GM18870 (cell line): ENCODE data around the gene GAD2.

ENCODE experiments used
- ATAC-seq: cut with Tn5 transposase; IDR thresholded peaks from one replicate; pipeline ENCODE4 v1.9.1; 2021; ENCODE audit warnings: moderate library complexity; ENCODE audit not compliant: unreplicated experiment

GAD2 gene

DNA sequence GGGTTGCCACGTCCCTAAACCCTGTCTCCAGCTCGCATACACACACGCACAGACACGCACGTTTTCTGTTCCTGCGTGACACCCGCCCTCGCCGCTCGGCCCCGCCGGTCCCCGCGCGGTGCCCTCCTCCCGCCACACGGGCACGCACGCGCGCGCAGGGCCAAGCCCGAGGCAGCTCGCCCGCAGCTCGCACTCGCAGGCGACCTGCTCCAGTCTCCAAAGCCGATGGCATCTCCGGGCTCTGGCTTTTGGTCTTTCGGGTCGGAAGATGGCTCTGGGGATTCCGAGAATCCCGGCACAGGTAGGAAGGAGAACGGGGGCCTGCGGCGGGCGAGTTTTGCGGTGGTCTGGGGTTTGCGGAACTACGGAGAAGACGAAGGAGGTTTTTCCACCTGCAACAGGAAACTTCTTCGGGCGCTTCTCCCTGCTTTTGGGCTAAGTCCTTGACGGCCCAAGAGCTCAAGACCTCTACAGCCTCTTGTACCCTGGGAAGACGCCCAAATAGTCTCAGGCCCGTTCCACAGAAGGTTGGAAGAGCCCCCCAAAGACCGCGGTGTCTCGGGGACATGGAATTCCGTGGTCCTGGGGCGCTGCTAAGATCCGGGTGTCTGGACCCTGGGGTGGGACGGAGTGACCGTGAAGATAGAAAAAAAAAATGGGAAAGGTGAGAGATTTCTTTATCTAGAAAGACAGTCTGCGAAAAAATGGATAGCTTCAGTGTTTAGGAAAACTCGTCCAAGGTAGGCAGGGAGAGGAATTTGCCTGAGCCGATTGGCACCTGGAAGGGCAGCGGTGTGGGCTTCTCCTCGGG, at the start of gene GAD2:
GAD2 (plus strand) TSS at position 190 of the 811 bp plus-strand sequence; CDS start at position 226, 36 bp downstream.
- ATAC-seq, result no peak

DNA sequence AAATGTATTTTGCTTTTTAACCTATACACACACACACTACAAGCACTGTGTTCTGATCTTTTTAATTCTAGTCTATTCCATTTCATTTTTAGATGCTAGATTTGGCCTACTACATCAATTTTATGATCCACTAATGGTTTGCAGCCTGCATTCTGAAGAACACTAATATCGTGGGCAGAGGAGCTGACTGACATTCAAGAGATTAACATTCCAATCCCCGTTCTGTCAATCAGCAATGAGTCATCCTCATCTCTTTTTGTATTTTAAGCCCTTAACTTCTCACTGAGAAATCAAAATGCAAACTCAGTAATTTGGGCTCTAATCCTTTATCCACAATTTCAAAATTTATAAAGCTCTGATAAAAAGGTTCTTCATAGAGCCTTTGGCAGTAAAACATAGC, 47.1 kb upstream of the GAD2 start:
- no peak for ATAC-seq

DNA sequence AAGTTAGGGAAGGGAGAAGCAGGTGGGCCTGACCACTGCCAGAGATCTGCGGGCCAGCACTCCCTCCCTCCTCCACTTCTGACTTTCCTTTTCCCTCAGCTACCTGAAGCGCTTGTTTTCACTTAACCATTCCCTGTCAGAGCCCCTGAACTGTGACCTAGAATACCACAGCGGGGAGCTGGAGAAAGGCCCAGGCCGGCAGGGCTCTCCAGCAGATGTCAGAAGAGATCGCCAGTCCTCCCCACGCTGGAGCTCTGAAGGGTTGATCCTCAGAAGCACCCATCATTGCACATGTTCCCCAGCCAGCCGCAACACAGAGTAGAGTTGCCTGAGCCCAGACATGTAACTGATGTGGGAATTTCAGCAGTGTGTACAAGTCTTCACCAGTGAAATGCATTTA, 44.4 kb upstream of the GAD2 start:
- no peak for ATAC-seq

DNA sequence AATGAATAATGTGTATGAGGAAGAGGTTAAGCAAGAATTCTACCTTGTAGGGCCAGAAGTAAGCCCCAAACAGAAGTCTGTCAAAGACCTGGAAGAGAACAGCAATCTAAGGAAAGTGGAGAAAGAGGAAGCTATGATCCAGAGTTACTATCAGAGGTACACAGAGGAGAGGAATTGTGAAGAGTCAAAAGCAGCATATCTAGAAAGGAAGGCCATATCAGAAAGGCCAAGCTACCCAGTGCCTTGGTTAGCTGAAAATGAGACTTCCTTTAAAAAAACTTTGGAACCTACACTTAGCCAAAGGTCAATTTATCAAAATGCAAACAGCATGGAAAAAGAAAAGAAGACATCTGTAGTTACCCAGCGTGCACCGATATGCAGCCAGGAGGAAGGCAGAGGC, 42.7 kb upstream of the GAD2 start:
- no peak for ATAC-seq

DNA sequence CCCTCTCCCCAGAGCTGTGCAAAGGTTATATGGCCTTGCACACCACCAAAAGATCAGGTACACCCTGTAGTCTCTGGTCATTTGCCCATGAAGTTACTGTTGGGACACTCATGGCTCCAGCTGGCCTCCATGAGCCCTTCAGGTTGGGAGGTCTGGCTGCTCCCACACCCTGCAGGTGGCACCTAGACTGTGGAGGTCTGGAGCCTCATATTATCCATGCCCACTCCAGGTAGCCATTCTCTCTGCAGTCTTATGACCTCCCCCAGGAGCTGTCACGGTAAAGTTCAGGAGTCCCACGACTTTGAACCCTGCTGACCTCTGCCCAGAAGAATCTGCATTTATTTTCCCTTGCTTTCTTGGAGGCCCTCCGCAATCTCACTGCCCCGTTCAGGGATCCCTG, 39.2 kb upstream of the GAD2 start:
- ATAC-seq, result no peak

DNA sequence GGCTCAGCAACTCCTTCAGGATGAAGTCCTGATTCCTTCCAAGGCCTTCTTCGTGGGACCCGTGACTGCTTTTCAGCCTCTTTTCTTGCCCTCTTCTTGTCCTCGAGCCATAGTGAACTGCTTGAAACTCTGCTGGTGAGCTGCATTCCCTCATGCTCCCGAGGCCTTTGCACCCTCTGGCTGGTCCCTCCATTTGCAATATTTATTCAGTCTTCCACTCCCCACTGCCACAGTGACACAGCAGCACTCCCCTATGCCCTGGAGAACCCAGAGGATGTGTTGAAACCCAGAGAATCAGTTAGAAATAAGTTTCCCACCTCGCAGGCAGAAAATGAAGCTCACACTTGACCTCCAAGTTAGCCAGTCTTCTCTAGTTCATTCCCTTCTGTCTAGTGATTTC, 22.3 kb upstream of the GAD2 start:
- no peak for ATAC-seq

DNA sequence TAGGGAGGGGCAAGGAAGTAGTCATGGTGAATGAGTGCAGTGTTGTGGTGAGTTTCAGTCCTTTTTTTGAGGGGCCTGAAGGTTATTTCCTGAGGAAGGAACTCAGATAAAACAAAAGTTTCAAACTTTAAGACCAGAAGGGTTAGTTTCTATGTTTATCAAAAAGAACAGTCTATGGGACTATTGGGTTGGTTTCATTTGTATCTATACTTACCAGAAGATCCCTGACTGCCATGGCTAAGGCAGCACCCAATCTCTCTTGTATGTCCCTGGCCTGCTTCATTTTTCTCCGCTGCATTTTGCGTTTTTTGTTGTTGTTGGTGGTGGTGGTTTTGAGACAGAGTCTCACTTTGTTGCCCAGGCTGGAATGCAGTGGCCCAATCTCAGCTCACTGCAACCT, 19.3 kb upstream of the GAD2 start:
- no peak for ATAC-seq

DNA sequence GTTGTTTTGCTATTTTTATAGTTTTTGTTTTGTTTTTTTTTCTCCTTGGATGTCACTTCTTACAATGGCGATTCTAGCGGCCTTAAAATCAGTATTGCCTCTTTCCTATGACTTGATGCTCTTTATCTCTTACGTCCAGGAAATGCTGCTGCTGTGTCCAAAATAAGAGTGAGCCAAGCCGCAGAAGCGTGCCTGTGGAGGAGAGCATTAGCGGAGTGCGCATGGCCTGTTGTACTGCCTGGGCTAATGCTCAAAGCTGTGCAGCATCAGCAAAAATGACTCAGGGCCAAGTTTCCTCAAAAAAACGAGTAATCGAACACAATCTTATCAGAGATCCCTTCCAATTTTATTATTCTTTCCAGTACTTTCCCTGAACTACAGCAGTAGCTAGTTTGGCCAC, 18.5 kb upstream of the GAD2 start:
- no peak for ATAC-seq

DNA sequence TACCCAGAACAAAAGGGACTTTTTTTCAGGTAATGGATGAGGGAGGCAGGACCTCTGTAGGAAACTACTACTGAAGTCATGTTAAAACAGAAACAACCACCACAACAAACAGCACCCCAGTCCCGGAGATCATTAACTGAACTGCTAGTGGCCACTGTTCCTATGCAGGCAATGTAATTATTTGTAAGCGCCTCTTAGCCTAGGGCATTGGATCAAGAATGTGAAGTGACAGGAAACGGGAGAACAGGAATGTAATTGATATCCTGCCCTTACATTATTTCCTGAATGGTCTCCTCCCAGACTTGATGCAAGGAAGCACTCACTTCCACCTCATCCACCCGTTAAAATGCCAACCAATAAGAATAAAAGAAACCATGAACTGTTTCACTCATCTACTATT, 16.7 kb upstream of the GAD2 start:
- ATAC-seq, result no peak

DNA sequence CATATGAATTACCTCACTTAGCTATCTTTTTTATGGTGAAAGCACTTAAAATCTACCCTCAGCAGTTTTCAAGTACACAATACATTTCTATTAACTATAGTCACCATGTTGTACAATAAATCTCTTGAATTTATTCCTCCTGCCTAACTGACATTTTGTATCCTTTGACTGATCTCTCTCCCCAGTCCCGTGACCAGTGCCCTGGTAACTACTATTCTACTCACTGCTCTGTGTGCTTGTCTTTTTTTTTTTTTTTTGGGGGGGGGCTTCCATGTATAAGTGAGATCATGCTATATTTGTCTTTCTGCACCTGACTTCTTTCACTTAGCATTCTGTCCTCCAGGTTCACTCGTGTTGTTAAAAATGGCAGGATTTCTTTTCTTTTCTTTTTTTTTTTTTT, 11.4 kb upstream of the GAD2 start:
- no peak for ATAC-seq

DNA sequence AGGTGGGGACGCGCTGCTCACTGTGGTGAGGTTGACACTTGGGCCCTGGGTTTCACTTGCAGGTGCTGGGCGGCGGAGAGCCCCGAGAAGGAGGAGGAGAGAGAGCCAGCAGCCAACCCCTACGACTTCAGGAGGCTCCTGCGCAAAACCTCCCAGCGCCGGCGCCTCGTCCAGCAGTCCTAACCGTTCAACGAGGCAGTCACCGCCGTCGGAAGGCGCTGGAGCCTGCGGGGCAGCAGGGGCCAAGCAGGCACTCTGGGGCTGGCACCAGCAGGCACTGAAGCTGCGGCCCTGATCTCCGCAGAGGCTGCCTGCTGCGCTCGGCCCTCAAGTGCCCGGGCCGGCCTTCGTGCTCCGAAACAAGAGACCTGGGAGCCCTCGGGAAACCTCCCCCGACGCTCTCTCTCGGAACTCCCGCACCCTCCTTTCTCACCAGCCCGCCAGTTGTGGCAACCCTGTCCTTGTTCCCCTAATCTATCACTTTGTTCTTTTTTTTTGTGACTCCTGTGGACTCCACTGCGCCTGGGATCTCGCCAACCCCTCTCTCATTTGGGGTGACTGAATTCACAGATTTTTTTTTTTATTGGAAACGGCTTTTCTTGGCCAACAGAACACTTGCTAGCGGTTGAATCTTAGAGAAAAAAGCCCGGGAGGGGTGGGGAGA, 4.7 kb upstream of the GAD2 start:
- no peak for ATAC-seq

DNA sequence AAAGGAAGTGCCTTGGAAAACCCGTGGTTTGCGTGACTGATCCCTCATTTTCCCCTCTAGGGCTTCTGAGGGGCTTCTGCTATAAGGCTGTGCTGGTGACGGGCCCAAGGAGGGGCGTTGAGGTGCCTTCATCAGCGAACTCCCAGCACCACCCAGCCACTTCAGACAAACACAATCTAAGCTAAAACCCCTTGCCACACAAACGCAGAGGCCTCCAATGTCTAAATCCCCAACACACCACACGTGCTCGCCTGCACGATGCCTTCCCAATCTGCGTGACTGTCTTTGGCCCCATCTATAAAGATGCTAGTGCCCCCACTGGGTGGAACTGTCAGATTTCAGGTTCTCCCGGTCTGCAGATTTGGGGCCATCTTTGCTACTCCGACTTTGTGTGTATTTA, 4.1 kb upstream of the GAD2 start:
- ATAC-seq, result no peak

DNA sequence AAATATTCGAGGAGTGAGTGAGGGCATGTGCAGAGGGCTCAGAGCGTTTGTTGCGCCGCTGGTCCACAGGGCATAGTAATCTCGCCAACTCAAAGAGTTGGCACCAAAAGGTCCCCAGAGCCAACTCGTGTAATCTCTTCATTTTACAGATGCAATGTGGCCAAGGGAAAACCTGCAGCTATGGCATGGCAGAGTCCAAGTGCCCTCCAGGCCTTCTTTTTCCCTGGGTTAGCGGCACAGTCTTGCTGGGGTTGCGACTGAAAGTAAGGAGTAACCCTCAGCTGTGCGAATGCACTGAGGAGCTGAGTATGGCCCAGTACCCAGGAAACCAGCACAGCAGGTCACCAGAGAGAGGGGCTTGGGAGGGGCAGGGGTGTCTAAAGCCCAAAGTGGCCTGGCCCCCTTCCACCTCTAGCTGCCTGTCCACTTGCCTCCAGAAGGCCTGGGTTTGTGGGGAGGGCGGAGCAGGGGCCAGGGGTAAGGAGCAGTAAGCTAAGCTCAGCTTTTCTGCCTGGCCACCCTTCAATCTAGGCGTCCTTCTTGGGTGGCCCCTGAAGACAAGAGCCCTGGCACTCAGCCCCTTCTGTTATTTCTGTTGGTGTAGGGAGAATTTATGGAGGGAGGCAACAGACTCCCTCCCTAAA, 3.3 kb upstream of the GAD2 start:
- ATAC-seq, result no peak

DNA sequence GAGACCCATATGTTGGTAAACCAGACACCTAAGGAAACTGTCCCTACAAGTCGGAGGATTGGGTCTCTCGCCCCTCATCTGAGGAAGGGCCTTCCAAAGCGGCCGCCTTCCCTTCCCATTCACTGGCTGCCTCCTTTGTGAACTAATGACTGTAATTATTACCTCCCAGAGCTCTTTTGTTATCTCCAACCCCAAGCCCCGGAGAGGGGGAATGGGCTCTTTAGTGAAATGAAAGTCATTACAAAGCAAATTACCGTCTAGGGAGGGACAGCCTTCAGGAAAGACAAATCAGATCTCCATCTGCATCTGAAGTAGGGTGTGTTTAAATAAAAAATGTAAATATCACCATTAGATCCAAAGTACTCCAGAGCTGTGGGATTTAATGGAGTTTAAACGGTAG, 2.6 kb upstream of the GAD2 start:
- ATAC-seq, result no peak

DNA sequence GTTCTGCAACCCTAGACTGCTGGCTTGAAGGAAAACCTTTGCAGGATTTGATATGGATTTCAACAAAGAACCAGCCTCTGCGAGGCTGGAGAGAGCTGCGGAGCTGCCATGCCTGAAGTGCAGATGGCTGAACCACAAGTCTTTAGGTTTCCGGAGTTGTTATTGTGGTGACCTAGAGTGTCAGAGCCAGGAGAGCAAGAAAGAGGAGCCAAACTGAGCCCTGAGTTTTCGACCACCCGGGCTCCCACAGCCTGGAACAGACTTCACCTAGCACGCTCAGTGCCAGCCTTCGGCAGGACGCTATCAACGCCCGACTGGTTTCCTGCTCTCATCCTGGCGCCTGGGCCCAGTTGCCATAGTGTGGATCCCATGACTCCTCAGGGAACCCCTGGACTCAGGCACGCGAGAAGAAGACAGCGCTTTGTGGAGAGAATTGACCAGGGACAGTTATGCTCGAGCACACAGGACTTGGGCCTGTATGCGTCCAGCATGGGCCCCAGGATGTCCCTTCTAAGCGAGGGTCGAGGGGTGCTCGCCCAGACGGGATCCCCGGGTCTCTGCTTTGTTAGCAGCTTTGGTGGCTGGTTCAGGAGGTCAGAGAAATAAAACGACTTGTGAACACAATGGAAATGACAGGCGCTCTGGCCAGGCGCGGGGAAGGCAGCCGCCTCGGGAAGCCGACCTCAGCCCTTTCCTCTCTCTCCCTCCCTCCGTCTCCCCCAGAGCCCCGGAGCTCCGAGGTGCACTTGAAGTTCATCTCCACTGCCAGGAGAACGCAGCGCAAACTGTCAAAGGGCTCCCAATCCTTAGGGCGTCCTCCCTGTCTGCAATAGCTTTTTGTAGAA, 1.8 kb upstream of the GAD2 start:
- no peak for ATAC-seq

DNA sequence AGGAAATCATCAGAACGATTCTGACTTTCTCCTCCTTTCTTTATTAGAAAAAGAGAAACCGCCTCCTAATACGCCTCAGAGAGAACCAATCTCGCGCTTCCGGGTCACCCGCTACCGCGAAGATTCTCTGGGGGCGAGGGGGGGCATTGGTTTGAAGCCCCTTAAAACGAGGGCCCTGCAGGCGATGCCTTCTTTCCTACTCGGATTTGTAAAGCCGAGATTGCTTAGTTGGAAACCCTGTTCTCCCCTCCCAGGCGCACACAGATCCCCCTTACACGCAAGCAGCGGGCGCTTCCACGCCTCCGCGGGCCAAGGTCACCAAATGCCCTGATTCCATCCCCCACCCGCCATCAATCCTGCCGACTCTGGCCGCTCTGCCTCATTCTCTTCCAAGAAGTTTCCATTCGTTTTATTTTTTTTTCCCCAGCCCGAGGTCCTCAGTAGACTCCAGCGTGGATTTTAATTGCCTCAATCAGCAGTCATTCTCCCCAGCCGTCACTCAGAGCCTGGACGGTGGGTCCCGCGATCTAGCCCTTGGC, 1.1 kb upstream of the GAD2 start:
- ATAC-seq, result no peak

DNA sequence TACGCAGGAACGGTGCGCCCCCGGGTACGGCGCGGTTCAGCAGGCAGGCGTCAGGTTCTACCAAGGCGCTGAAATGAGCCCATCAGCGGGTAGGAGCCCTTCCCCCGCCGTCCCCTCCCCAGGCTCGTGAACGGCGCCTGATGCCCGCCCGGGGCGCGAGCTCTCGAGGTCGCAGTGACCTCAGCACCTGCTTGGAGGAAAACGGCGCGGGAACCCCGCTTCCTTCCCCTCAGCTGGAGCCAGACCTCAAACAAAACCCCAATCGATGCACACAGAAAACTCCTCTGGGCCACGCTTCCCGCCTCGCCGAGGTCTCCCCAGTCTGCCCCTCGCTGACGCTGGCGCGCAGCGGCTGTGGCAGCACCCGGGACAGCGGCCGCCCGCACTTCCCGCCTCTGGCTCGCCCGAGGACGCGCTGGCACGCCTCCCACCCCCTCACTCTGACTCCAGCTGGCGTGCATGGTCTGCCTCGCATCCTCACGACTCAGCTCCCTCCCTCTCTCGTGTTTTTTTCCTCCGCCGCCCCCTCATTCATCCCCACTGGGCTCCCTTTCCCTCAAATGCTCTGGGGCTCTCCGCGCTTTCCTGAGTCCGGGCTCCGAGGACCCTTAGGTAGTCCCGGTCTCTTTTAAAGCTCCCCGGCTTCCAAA, 514 bp upstream of the GAD2 start:
- ATAC-seq, result no peak

DNA sequence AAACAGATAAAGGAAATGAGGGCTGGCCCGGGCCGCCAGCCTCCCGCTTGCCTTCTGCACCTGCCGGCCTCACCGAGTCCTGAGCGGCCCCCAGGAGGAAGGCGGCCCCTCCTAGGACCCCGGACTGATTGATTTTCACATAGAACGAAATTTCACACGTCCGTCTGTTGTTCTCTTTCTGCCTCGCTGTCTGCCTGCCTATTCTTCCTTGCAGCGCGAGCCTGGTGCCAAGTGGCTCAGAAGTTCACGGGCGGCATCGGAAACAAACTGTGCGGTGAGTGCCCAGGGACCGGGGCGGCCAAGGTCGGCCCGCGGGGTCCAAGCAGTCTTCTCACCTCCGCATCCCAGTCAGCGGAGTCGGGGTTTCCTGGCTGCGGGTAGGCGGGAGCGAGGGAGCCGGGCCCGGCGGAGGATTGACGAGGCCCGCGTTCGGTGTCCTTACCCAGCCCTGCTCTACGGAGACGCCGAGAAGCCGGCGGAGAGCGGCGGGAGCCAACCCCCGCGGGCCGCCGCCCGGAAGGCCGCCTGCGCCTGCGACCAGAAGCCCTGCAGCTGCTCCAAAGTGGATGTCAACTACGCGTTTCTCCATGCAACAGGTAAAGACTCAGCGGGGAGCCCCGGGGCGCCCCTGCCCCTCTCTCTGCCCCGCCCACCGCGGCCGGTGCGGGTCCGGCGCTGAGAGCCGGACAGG, 967 bp downstream of the GAD2 start:
- no peak for ATAC-seq

DNA sequence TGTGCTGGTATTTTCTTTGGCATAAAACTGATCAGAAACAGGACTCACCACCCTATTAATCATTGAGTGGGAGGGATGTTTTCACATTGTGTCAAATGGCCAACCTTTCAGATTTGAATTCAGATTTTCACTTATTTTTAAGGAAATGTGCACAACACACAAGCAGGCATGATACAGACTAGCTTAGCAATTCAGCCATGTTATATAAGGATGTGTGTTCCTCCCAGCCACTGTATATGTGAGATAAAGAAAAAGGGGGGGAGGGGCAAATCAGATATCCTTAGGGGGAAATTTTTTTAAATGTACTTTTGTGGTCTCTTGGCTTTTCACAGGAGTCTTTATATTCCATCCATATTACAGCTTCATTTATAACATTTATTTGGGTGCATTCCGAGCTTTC, 3.1 kb downstream of the GAD2 start:
- no peak for ATAC-seq

DNA sequence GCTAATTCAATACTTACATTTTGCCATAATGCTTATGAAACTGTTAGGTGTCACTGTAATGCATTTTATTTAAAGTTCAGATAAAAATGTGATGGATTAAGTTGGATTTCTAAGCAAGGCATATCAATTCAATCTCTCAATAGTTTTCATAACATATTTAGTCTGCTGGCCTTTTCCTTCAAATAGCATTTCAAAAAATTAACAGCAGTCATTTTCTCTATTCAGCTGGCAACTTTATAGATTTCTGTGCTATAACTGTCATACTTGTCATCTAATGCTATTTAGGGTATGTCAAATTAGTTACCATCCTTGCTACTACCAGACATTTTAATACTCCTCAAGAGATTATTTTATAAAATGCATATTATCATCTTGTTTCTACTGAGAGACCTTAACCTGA, 4.3 kb downstream of the GAD2 start:
- no peak for ATAC-seq
